ENCODE measurements around the gene PRAME. TPM values are rescaled to one million over a fixed set of nuclear protein-coding genes. Genes with fewer than 3 reads are reported as not detected.

Gene PRAME
- total and polyA plus RNA-seq, 2 of the 13 experiments (the other 11 are each of a cell fraction or from before 2014, with no cell fraction given), result 0.11 to 0.83 TPM

DNA sequence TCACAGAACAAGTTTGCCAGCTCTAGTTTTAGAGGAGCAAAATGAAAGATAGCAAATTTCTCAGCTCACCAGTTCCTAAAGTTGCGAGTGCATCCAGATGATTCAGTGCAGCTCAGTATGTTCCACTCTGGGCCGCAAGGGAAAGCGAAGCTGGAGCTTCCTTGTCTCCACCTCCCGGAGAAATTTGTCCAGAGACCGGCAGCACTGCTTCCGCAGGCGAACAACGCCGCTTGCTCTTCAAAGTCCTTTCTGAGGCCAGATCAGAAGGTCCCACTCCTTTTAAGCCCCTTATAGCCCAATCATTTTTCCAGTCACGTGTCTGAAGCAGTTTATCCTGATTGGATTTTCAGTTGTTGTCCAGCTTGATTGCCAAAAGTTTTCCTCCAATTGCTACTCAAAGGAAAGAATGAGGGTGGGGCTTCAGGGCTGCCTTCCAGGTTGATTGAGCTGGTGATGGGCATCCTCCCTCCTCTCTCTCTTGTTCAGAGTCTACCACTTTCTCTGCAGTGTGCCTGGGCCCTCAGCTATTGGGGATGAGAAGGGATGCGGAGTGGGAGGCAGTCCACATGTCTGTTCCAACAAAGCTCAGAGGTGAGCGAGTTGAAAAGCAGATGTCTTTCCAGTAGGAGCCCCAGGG, 38.9 kb downstream of the PRAME start, which contains the start of gene ZNF280A (continued):
- TF ChIP-seq DPF2 (CRISPR knock-in tag; IDR thresholded peaks at IDR 0.05; ENCODE audit: borderline replicate concordance, low read depth) (no peak), ZNF430 (CRISPR knock-in tag; IDR thresholded peaks at IDR 0.05) (0 out of 2 replicates have a peak, but pooled peaks have one; percentile 29), MTF1 (CRISPR knock-in tag; IDR thresholded peaks at IDR 0.05) (no peak), SRY (CRISPR knock-in tag; IDR thresholded peaks at IDR 0.05) (no peak), ZNF543 (CRISPR knock-in tag; IDR thresholded peaks at IDR 0.05) (0 out of 2 replicates have a peak, but pooled peaks have one; percentile 21), BORCS8-MEF2B (CRISPR knock-in tag; IDR thresholded peaks at IDR 0.05) (peak; percentile 34; the same call in 1 of the 2 replicates), ZNF891 (CRISPR knock-in tag; IDR thresholded peaks at IDR 0.05) (no peak), SMAD3 (CRISPR knock-in tag; IDR thresholded peaks at IDR 0.05) (no peak), IRX3 (CRISPR knock-in tag; IDR thresholded peaks at IDR 0.05; ENCODE audit: borderline replicate concordance, low read depth) (no peak), ISX (CRISPR knock-in tag; conservative IDR thresholded peaks at IDR 0.05) (no peak), HDAC1 (CRISPR knock-in tag; IDR thresholded peaks at IDR 0.05) (no peak), XRCC5 (optimal IDR thresholded peaks at IDR 0.05; ENCODE audit: low read length) (peak; percentile 66), YEATS2 (CRISPR knock-in tag; IDR thresholded peaks at IDR 0.05; ENCODE audit: borderline replicate concordance) (no peak), KDM6A (CRISPR knock-in tag; IDR thresholded peaks at IDR 0.05; ENCODE audit: low read depth) (no peak), SIX4 (CRISPR knock-in tag; IDR thresholded peaks at IDR 0.05) (no peak), ZSCAN12 (CRISPR knock-in tag; IDR thresholded peaks at IDR 0.05) (no peak), ZSCAN25 (CRISPR knock-in tag; IDR thresholded peaks at IDR 0.05) (0 out of 2 replicates have a peak, but pooled peaks have one; percentile 47), GABPB1 (CRISPR knock-in tag; IDR thresholded peaks at IDR 0.05) (no peak), ZFYVE20 (CRISPR knock-in tag; IDR thresholded peaks at IDR 0.05; ENCODE audit: borderline replicate concordance, low read depth) (no peak), CEBPB (IDR thresholded peaks at IDR 0.05; ENCODE audit: borderline replicate concordance, low read depth, low read length) (peak; percentile 98)
- TF ChIP-seq, protein P1, sequence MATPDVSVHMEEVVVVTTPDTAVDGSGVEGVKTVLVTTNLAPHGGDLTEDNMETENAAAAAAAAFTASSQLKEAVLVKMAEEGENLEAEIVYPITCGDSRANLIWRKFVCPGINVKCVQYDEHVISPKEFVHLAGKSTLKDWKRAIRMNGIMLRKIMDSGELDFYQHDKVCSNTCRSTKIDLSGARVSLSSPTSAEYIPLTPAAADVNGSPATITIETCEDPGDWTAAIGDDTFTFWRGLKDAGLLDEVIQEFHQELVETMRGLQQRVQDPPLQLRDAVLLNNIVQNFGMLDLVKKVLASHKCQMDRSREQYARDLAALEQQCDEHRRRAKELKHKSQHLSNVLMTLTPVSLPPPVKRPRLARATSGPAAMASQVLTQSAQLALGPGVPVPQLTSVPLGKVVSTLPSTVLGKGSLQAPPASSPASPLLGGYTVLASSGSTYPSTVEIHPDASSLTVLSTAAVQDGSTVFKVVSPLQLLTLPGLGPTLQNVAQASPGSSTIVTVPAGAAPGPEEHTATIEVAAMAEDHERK (CRISPR knock-in tag; IDR thresholded peaks at IDR 0.05; ENCODE audit: low read depth), result no peak
- TF ChIP-seq, protein P2, sequence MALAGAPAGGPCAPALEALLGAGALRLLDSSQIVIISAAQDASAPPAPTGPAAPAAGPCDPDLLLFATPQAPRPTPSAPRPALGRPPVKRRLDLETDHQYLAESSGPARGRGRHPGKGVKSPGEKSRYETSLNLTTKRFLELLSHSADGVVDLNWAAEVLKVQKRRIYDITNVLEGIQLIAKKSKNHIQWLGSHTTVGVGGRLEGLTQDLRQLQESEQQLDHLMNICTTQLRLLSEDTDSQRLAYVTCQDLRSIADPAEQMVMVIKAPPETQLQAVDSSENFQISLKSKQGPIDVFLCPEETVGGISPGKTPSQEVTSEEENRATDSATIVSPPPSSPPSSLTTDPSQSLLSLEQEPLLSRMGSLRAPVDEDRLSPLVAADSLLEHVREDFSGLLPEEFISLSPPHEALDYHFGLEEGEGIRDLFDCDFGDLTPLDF (CRISPR knock-in tag; IDR thresholded peaks at IDR 0.05), result no peak
- TF ChIP-seq, protein P3, sequence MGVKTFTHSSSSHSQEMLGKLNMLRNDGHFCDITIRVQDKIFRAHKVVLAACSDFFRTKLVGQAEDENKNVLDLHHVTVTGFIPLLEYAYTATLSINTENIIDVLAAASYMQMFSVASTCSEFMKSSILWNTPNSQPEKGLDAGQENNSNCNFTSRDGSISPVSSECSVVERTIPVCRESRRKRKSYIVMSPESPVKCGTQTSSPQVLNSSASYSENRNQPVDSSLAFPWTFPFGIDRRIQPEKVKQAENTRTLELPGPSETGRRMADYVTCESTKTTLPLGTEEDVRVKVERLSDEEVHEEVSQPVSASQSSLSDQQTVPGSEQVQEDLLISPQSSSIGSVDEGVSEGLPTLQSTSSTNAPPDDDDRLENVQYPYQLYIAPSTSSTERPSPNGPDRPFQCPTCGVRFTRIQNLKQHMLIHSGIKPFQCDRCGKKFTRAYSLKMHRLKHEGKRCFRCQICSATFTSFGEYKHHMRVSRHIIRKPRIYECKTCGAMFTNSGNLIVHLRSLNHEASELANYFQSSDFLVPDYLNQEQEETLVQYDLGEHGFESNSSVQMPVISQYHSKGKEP (CRISPR knock-in tag; IDR thresholded peaks at IDR 0.05), result no peak
- TF ChIP-seq, protein P4, sequence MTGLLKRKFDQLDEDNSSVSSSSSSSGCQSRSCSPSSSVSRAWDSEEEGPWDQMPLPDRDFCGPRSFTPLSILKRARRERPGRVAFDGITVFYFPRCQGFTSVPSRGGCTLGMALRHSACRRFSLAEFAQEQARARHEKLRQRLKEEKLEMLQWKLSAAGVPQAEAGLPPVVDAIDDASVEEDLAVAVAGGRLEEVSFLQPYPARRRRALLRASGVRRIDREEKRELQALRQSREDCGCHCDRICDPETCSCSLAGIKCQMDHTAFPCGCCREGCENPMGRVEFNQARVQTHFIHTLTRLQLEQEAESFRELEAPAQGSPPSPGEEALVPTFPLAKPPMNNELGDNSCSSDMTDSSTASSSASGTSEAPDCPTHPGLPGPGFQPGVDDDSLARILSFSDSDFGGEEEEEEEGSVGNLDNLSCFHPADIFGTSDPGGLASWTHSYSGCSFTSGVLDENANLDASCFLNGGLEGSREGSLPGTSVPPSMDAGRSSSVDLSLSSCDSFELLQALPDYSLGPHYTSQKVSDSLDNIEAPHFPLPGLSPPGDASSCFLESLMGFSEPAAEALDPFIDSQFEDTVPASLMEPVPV (CRISPR knock-in tag; IDR thresholded peaks at IDR 0.05), result no peak
- TF ChIP-seq, protein P5, sequence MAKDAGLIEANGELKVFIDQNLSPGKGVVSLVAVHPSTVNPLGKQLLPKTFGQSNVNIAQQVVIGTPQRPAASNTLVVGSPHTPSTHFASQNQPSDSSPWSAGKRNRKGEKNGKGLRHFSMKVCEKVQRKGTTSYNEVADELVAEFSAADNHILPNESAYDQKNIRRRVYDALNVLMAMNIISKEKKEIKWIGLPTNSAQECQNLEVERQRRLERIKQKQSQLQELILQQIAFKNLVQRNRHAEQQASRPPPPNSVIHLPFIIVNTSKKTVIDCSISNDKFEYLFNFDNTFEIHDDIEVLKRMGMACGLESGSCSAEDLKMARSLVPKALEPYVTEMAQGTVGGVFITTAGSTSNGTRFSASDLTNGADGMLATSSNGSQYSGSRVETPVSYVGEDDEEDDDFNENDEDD (CRISPR knock-in tag; IDR thresholded peaks at IDR 0.05; ENCODE audit: borderline replicate concordance), result no peak

All from HepG2 (cell line).